SKM-1 treated with dmso at 0.1 percent for 144 hours (cell line): ENCODE data around the gene EVPLL.
A peak's percentile ranks its signal among the peaks of the same experiment; 100 is the strongest.
"Not testable (repeated sequence)": the region's sequence is repeated elsewhere in the genome, so short reads cannot be mapped to it uniquely, and the experiment has no call there.

Experiments
- DNase-seq: peaks from one replicate; lab custom pipeline; 2025; ENCODE audit not compliant: unreplicated experiment; lab: John Stamatoyannopoulos, UW

The EVPLL gene

DNA sequence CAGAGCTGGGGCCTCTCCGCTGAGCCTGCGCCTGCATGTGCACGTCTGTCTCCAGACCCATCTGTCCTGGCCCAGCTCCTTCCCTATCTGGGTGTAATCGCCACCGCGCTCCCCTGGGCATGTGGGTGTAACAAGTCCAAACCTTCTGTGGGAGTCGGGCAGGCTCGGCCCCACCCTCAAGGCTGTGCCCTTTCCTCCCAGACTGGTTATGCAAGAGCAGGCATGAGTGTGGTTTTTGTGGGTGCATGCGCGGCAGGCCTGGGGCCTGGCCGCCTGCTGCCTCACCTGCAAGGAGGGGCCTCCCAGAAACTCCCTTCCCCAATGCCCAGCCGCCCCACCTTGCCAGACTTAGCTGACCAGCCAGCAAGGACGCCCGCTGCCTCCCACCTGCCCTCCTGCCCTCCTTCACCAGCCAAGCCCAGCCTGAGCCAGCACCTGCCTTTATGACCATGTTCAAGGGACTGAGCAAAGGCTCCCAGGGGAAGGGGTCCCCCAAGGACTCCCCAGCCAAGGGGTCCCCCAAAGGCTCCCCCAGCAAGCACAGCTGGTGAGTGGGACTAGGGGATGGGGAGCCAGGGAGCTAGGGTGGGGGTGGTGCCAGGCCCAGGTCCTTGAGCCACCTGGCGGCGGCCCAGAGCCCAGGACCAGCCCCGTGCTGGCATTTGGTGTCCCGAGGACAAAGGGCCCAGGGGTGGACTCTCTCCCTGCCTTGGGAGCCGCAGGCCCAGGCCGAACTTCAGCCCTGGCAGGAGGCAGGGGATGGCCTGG is at the start of gene EVPLL:
EVPLL (plus strand) TSS at position 342 of the 768 bp plus-strand sequence. CDS start 3,160 bp downstream, outside the sequence.
- peak; percentile 82 for DNase-seq

DNA sequence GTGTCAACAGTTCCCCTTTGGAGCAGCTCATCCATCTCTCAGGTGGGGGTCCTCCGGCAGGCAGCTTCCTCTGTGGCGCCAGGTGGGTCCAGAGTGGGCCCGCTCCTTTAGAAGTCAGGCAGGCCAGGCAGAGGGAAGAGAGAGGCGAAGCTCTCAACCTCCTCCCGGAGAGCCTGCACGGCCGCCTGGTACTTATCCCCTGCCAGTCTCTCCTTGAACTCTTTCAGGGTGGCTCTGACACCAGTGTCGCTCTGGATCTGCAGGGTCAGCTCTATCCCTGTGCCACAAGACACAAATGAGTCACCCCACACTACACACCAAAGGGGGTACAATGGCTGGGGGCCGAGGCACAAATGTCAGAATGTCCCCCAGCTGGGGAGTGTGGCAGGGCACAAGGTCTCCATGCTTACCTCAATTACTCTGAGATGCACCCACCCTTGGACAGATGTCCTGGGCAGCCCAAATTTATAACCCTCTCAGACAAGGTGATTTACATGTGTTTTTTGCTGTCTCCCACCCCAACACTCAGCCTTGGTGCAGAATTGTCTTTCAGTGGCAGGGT is 48.9 kb upstream of the EVPLL start:
- no peak for DNase-seq

DNA sequence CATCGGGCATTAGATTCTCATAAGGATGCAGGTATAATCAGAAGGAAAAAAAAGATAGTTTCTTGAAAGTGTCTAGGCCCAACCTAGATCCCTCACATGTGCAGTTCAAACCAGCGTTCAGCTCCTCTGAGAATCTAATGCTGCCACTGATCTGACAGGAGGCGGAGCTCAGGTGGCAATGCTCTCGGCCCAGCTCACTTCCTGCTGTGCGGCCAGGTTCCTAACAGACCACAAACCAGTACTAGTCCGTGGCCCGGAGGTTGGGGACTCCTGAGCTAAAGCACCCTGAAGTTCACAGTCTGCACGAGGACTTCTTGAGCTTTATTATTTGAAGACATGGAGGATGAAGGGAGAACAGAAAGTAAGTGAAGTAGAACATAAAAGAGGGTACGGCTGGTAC is 45.7 kb upstream of the EVPLL start:
- no peak for DNase-seq

DNA sequence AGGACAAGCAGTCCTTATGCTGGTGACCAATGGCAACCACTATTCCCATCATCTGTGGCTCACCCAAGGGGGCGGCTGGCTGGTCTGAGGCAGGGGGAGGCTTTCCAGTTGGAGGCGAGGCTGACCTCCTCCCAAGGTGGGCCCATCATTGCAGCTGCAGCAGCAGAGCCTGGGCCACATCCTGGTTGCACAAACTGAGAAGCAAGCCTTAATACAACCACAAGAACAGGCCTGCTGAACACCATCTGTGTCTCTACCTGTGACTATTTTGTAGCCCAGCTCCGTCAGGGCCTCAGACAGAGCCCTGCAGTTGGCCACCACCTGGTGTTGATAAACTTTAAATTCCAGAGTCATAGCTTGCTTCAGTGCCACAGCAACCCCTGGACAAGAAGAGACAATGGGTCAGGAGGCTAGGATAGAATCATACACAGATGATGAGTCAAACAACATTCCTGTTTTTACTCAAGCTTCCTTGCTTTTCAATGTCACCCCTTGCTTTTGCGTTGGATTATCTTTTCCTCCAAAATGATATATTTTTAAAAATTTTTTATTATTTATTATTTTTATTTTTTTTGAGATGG is 44.6 kb upstream of the EVPLL start:
- DNase-seq = no peak

DNA sequence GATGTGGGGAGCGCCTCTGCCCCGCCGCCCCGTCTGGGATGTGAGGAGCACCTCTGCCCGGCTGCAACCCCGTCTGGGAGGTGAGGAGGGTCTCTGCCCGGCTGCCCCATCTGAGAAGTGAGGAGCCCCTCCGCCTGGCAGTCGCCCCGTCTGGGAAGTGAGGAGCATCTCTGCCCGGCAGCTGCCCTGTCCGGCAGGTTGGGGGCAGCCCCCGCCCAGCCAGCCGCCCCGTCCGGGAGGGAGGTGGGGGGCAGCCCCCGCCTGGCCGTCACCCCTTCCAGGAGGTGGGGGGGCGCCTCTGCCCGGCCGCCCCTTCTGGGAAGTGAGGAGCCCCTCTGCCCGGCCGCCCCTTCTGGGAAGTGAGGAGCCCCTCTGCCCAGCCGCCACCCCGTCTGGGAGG is 39.4 kb upstream of the EVPLL start:
- DNase-seq = not testable (repeated sequence)

DNA sequence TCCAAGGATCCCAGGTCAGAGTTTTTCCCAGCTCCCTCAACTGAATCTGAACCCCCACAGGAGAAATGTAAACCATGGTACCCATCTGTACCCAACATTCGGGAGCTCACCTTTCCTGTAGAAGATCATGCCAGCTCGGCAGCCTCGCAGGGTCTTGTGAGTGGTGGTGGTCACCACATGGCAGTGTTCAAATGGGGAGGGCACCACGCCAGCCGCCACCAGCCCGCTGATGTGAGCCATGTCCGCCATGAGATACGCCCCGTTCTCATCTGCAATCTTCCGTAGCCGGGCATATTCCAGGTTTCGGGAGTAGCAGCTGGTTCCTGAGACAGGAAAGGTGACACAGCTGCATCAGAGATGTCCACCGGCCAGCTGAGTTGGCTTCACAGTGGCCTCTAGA is 37.6 kb upstream of the EVPLL start:
- DNase-seq = no peak

DNA sequence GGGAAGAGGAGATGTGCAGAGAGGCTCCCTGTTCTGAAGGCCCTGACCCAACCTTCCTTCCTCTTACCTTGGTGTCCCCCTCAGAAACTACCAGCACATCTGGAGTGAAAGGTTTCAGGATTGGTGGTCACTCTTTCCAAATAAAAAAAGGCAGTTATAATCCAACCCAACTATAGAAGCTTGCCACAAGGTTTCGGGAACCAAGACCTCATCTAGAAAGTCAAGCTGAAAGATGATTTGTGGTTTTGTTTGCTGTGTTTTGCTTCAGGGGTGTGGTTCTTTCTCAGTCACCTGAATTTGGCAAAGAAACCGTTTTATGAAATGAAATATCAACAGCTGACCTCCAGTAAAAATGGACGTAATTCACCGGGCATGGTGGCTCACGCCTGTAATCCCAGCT is 33.6 kb upstream of the EVPLL start:
- DNase-seq = no peak

DNA sequence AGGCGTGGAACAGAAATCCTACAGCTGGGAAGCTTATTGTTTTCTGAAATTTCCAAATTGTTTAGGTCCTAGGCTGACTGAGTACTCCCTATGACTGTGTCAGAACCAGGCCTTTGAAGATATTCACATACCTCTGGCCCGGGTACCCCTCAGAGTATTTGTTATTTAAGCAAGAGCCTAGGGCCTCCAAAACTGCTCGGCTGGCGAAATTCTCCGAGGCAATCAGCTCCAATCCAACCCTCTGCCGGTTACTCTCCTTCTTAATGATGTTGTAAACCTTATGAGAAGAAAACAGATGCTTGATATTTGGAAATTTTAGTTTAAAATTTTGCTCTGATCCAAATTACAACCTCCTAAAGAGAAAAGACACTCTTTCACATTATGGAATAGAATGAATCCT is 24.0 kb upstream of the EVPLL start:
- DNase-seq = no peak

DNA sequence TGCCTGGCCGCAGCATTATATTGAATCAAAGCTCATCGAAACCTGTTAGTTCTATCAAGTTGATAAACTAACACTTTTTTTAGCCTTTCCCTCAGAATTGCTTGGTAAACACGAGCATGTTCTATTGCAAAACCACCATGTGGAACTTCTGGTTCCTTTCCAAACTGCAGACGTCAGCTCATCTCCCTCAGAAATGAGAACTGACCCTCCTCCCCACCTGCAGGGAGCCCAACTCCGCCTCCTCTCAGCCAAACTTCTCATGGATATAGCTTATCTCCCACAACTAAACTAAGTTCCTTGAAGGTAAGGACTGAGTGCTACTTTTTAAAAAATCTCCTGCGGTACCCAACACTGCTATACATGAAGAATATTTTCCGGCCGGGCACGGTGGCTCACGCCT is 21.0 kb upstream of the EVPLL start:
- DNase-seq = no peak

DNA sequence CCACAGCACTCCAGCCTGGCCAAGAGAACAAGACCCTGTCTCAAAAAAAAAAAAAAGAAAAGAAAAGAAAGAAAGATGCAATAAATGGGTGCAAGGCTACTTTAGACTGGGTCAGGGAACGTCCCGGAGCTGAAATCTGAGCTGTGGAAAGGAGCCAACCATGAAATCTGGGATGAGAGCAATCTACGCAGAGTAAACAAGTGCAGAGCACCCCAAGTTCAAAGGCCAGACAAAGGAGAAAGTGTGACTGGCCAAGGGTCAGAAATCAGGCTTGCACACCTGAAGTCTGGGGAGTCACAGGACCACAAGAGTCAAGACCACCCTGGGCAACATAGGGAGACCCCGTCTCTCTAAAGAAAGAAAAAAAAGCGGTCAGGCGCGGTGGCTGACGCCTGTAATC is 17.1 kb upstream of the EVPLL start:
- DNase-seq = no peak

DNA sequence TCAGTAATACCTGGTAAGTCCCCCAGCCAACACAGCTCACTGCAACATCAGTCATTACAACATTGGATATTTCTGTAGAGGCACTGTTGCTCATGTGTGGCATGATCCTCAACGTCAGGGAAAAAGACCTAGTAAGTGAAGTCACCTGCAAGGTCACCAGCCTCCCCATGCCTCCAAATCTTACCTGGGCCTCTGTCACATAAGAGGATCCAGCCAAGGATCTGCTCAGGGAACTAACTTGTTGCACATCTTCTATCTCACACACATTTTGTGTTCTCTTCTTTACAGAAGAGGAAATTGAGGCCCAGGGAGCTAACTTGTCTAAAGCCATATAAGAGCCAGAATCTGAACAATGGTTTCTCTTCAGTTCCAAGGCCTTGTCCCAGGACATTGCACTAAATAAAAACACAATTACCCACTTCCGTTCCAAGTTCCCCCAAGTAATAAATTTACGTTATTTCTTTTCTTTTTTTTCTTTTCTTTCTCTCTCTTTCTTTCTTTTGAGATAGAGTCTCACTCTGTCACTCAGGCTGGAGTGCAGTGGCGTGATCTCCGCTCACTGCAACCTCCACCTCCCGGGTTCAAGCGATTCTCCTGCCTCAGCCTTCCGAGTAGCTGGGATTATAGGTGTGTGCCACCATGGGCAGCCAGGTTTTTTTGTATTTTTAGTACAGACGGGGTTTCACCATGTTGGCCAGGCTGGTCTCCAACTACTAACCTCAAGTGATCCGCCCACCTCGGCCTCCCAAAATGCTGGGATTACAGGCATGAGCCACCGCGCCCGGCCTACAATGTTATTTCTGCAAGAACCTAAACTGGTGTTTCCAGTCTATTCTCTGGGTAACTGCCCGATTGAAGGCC is 15.5 kb upstream of the EVPLL start:
- DNase-seq = no peak

DNA sequence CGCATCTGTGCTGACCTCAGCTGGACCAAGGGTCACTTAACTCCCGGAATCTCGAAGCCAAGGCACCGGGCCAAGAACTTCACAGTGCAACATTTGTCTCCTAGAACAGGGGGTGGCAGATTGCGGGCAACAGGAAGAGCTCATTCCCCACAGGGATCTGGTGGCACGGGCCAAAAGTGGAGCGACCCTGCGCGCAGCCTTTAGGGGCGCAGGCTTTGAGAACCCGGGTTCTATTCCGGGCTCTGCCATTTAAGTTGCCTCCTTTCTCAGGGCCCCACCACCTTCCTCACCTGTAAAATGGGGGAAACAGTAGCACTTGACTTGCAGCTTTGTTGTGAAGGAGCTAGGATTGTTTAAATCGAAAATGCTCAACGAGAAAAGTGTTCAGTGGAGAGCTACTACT is 14.9 kb upstream of the EVPLL start:
- no peak for DNase-seq

DNA sequence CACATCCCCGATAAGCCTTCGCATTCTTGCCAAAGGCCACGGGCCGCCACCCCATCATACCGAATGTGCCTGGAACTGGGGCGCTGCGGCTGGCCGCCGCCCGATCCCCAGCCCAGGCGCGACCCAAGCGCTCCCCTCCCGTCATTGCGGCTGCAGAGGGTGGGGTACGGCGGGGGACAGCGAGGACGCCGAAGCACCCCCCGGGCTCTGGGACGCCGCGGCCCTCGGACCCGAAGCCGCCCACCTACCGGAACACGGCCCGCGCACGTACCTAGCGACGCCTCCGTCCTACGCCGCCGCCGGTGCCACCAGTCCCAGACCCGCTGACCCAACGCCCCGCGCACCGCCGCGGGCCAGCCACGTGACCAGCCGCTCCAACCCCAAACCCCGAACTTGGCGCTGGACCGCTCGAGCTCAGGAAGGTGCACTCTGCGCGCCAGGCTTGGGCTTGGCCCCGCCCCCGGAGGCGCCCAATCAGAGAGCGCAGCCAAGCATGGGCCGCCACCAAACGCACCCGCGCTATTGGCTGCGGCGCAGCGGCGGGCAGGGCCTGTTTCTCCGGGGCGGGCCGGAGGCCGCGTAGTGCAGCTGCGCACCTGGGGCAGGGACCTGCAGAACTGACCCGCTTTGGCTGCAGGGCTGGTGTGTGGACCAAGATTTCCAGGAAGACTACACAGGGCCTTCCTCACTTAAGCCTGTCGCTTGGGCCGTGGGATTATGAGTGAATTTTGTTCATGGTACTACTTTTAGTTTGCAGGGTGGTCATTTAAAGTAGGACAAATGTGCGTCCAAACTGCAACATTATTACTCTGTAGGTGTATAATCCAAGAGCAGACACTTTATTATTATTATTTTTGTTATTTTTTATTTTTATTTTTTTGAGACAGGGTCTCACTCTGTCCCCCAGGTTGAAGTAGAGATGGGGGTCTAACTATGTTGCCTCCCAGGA is 14.2 kb upstream of the EVPLL start, which contains the start of gene SHMT1:
SHMT1 (minus strand) TSS at position 450 of the 949 bp plus-strand sequence. CDS start 7,569 bp downstream, outside the sequence.
- peak; percentile 90 for DNase-seq

DNA sequence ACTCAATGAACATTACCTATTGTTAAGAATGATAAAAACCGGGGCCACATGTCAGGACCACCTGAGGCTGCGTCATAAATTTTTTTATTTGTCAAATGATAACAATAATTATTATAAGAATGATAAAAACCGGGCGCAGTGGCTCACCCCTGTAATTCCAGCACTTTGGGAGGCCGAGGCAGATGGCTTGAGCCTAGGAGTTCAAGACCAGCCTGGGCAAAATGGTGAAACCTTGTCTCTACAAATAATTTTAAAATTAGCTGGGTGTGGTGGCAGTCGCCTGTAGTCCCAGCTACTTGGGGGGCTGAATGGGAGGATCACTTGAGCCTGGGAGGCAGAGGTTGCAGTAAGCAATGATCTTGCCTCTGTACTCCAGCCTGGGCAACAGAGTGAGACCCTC is 13.4 kb upstream of the EVPLL start:
- no peak for DNase-seq

DNA sequence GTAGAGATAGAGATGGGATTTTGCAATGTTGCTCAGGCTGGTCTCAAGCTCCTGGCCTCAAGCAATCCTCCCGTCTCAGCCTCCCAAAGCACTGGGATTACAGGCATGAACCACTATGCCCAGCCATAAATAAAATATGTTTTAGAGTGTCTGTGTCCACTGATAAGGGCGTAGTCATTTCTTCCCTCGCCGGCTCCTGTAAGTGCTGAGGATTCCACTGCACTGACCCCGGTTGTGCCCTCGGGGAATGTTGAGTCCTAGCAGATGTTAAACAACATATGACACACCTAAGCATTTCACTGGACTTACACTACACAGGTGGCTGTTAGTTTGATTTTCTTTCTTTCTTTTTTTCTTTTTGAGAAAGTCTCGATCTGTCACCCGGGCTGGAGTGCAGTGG is 8.6 kb upstream of the EVPLL start:
- no peak for DNase-seq

DNA sequence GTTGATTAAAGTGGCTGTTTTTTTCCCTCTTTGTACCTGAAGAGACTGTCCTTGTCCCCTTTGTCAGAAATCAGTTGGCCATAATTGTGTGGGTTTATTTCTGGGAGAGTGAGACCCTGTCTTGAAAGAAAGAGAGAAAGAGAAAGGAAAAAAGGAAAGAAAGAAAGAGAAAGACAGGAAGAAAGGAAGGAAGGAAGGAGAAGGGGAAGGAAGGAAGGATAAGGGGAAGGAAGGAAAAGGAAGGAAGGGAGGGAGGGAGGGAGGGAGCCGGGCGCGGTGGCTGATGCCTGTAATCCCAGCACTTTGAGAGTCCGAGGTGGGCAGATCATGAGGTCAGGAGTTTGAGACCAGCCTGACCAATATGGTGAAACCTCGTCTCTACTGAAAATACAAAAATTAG is 6.8 kb upstream of the EVPLL start:
- DNase-seq = no peak

DNA sequence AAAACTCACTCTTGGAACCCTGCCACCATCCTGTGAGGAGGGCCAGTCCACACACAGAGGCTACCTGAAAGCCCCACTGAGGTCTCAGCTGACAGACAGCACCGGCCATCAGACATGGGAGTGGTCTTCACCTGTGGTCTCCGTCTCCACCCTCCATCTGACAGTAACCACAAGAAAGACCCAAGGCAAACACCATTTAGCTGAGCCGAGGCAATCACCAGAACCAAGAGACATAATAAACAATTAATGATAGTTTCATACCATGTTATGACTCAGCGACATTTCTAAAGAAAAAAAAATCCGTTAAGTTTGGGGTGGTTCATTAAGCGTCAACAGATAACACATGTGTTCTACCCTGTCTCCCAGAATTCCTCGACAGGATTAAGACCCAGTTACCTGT is 6.1 kb upstream of the EVPLL start:
- DNase-seq = no peak

DNA sequence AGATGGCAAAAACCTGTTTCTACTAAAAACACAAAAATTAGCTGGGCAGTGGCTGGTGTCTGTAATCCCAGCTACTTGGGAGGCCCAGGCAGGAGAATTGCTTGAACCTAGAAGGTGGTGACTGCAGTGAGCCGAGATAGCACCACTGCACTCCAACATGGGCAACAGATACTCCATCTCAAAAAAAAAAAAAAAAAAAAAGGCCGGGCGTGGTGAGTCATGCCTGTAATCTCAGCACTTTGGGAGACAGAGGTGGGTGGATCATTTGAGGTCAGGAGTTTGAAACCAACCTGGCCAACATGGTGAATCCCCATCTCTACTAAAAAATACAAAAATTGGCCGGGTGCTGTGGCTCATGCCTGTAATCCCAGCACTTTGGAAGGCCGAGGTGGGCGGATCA is 4.4 kb upstream of the EVPLL start:
- not testable (repeated sequence) for DNase-seq

DNA sequence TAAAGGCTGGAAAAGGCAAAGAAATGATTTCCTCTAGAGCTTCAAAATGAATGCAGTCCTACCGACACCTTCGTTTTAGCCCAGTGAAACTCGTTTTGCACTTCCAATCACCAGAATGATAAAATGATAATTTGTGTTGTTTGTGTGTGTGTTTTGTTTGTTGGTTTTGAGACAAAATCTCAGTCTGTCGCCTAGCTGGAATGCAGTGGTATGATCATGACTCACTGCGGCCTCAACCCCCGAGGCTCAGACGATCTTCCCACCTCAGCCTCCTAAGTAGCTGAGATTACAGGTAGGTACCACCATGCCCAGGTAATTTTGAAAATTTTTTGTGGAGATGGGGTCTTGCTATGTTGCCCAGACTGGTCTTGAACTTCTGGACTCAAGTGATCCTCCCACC is 3.4 kb upstream of the EVPLL start:
- no peak for DNase-seq

DNA sequence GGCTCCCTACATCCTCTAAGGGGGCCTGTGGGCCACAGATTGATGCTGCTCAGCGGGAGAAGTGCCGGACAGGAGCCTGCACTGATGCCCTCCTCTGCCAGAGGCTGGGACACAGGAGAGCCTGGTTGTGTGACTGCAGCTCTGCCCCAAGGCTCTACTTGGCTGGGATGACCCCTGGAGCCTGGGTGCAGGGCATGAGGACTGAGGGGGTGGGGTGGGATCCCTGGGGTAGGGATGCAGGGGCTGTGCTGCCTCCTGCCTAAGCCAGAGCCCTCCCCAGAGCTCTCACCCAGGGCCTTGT is 577 bp downstream of the EVPLL start:
- no peak for DNase-seq

DNA sequence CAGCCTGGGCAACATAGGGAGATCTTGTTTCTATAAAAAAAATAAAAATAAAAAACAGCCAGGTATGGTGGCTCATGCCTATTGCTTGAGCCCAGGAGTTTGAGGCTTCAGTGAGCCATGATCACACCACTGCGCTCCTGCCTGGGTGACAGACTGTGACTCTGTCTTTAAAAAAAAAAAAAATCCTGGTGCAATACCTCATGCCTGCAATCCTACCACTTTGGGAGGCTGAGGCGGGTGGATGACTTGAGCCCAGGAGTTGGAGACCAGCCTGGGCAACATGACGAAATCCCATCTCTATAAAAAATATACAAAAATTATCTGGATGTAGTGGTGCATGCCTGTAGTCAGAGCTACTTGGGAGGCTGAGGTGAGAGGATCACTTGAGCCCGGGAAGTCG is 1.0 kb downstream of the EVPLL start:
- not testable (repeated sequence) for DNase-seq
